IPS-18c (cell line): ENCODE measurements around the gene GAL3ST3.

Source experiments
- H3K4me3 ChIP-seq: 2 replicates; pipeline ENCODE4 v1.7.0; 2013; ENCODE audit warnings: low read depth, mild to moderate bottlenecking, low read length, moderate library complexity; ENCODE audit not compliant: insufficient read depth
- H3K9me3 ChIP-seq: one replicate; pipeline ENCODE4 v1.6.1; 2013; ENCODE audit warnings: mild to moderate bottlenecking, low read length, moderate library complexity; ENCODE audit not compliant: control insufficient read depth, insufficient read depth

The GAL3ST3 gene

DNA sequence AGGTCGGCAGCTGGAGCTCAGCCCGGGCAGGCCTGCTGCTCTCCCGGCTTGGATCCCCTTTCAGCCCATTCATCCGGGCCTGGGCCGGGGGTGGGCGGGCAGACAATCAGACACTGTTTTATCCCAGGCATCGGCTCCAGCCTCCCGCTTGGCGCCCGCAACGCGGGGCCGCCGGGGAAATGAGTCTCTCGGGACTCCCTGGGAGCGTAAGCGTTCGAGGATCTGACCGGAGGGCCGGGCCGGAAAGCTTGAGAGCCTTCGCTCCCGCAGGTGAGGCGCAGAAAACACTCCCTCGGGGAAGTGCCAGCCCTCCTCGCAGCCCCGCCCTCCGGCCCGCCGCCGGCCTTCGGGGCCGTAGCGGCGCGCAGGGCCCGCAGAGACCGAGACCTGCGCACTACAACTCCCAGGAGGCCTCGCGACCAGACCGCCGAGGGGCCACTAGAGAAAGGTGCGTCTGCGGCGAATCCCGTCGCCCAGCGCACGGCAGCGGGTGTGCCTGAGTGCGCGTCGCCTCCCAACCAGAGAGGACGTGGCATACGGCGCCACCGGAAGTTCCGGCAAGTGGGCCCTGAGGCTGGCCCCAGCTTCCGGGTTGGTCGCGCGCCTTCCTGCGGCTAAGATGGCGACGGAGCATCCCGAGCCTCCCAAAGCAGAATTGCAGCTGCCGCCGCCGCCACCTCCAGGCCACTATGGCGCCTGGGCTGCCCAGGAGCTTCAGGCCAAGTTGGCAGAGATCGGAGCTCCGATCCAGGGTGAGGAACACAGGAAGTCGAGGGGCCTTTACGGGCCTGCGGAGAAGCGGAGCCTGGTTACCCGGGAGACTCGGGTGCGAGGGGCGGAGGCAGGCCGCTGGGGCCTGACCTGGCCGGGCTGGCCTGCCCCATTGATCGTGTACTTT is 3.1 kb upstream of the GAL3ST3 start, which contains the start of gene SF3B2:
TSS of gene SF3B2 (plus strand) at position 599 of the 898 bp plus-strand sequence. CDS start at position 620, 21 bp downstream.
- H3K9me3 ChIP-seq = no peaks in the 10 kb centered on the region
- peak within 1 kb of the TSS; percentile 98 for H3K4me3 ChIP-seq

DNA sequence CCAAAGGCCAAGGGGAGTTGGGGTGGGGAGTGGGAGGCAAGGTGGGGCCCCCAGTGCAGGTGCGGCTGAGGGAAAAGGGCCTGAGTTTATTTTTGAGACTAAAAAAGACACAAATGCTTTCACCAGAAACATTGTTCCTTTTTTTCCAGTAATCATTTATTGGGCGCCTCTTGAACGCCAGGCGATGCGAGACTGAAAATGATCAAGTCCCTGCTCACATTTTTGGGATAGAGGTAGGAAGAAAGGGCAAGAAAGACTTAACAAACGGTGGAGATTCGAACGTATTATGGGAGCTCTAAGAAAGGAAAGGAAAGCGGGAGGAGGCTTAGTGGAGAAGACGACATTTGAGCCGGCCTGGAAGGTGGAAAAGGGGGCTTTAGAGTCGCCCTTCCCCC is 2.4 kb upstream of the GAL3ST3 start:
- no peaks in the 10 kb centered on the region for H3K9me3 ChIP-seq

DNA sequence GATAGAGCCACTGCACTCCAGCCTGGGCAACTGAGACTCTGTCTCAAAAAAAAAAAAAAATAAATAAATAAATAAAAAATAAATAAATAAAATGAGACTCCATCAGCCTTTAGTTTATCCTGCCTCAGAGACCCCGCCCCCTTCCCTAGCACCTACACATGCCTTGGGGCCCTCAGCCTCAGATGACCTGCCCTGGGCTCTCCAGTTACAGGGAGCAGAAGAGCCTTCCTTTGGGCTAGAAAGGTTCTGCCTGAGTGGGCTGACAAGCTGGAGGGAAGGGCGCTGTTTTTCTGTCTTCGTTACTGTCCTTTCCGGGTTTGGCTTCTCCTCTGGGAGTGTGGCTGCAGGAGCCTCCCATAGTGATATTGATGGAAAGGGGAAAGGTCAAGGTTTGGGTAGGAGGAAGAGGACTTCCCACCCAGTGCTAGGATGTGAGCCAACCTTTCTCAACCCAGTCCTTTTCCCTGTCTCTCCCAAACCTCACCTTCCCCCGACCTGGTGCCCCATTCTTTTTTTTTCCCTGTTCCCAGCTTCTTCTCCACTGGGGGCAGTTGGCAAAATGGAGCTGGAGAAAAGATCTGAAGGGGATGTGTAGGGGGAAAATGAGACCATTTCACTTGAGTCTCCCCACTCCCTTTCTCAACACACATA is 1.7 kb upstream of the GAL3ST3 start:
- Histone ChIP-seq H3K4me3 (0 out of 2 replicates have a peak overlapping the region, but pooled peaks have one; percentile 16), H3K9me3 (no peaks in the 10 kb centered on the region)

More for the DNA sequence above, 2.4 kb upstream of the GAL3ST3 start:
- H3K4me3 ChIP-seq = peak overlapping the region; percentile 67

DNA sequence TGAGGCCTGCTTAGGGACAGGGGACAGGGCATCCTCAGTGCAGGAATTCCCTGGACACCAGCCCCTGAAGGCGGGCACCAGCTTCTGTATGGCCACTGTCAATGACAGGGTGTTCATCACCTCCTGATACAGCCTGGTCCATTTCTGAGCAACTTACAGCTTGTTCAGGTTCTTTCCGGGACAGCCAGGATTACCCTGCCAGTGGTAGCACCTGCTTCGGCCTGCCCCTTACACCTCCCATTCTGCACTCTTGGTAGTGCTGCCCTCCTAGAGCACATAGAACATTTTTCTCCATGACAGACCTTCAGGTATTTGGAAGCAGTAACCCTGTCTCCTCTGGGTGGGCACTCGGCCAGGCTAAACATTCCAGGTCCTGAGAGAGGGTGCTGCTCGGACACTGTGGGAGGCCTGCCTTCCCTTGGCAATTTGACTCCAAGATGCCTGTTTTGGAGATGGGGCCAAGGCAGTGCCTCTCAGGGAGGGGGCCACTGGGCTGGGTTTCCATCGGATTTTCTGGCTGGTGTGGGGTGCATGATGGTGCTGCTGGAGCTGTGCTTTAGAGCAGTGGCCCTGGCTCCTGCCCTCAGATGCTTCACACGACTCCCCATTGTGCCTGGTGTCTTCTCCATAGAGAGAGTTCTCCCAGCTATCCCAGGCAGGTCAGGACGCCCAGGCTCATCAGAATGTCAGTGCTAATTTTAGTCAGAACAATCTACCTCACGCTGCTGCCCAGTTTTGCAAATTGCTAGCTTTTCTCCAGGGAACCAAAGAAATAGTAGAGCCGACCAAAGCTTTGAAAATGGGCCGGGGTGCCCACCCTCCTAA is 1.2 kb downstream of the GAL3ST3 start:
- Histone ChIP-seq H3K9me3 (peaks cover 3% of the 10 kb centered on the region), H3K4me3 (peak overlapping the region; percentile 75)

DNA sequence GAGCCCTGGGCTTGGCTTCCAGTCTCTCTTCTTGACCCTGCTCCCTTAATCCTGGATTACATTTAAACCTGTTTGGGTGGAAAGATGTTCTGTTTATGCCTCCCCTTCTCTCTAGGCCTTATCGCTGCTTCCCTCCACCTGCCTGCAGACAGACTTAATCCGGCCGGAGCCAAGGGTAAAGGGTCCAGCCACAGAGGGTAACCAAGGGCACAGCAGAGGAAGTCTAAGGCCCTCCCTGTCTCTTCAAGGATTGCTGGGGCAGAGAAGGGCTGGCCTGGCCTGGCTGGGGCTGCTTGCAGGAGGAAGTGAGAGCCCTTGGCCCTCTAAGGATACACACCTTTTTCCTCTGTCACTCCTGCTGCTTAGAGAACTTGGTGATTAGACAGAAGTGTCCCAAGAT is 2.1 kb downstream of the GAL3ST3 start:
- peaks cover 3% of the 10 kb centered on the region for H3K9me3 ChIP-seq
- no peak overlapping the region for H3K4me3 ChIP-seq

DNA sequence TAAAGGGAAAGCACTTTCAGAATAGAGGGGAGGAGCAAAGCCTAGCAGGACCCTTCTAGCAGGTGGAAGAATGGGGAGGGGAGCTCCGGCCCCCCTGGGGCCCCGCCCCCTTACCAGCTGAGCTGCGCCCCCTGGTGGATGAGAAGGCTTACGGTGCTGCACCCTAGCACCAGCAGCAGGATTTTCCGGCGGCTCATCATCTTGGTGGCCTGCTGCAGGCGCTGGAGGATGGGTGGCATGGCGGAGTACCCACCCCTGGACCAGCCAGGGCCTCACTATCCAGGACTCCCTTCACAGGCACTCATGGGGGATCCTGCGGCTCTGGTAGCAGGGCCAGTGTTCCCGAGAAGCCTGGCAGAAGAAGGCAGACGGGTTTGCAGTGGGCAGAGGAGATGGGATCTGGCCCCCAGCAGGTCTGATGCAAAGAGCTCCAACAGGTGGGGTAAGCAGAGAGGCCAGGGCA is 3.8 kb downstream of the GAL3ST3 start:
- no peak overlapping the region; the same call in 1 of the 2 replicates for H3K4me3 ChIP-seq
- H3K9me3 ChIP-seq = peaks cover 3% of the 10 kb centered on the region

DNA sequence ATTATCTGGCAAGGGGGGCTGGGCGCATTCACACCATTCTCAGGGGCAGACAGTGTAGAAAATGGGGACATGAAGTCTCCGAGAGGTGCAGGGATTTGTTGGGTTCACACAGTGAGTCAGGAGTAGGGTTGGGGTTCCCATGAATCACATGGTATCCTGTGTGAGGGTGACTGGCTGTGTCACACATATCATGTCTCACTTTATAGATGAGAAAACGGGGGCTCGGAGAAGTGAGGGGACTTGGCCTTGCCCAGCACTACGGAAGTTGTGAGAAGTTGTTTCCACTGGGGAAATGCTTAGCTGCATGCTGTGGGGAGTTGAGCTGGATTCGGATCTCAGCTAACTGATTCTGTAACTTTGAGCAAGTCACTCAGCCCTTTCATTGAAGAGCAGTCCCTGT is 4.2 kb downstream of the GAL3ST3 start:
- H3K9me3 ChIP-seq = peaks cover 3% of the 10 kb centered on the region
- no peak overlapping the region; the same call in 1 of the 2 replicates for H3K4me3 ChIP-seq

DNA sequence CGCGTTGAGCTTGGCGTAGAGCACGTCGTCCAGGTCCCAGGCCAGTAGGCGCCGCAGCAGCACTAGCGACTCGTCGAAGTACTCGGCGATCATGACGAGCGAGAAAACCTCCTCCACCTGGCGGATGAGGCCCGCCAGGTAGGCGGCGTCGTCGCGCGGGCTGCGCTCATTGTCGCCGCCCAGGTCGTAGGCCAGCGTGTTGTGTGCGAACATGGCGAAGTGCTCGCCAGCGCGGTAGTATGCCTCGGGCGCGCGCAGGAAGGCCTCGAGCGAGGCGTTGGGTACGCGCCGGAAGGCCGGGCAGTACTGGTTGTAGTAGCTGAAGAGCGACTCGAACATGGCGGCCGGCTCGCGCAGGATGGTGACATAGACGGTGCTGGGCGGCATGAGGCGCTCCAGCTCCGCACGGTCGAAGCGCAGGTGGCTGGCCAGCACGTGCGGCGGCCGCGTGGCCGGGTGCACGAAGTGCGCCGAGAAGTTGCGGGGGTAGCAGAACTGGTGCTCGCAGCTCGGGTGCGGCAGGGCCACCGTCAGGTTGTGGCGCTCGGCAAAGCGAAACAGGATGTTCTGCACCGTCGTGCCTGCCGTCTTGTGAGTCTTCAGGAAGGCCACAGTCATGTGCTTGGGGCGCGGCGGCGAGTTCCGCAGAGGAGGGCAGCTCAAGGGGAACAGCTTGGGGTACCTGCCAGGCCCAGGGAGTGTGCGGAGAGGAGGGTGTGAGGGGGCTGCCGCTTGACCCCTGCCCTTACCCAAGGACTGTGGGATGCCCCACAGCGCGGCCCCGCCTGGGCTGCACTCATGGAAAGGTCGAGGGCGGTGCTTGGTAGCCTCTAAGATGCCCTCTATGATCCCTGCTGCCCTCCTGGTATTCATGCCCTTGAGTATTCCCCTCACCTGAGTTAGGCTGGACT is 5.7 kb downstream of the GAL3ST3 start:
- peaks cover 3% of the 10 kb centered on the region for H3K9me3 ChIP-seq
- no peak overlapping the region for H3K4me3 ChIP-seq

DNA sequence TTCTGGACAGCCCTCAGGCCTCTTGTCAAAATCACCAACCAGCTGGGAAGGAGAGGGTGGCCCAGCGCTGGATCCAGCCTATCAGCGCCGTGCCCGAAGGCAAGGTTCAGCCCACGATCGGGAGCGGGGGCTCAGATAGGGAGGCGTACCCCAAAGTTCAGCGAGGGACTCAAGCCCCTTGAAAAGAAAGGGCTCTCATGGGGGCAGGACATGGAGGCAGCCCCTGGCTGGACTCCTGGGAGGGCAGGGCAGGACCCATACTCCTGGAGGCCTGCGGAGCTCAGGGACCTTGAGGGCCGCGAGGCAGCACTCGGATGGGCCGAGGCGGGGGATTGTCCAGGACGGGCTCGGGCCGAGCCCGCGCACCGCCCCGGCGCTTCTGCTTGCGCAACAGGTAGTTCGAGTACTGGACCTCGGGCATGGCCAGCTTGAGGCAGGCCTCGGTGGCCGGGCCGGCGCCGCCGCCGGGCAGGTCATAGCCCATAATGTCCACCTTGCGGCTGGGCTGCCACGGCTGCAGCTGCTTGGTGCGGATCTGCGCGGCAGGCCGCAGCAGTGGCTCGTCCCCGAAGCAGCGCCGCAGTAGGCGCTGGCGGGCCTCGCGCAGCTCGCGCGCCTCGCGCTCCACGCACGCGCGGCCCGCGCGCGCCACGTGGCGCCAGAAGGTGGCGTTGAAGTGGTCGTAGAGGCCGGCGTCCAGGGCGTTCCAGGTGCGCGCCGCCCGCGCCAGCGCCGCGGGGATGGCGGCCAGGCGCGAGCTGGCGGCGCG is 6.5 kb downstream of the GAL3ST3 start:
- no peak overlapping the region for H3K4me3 ChIP-seq
- peaks cover 3% of the 10 kb centered on the region for H3K9me3 ChIP-seq

DNA sequence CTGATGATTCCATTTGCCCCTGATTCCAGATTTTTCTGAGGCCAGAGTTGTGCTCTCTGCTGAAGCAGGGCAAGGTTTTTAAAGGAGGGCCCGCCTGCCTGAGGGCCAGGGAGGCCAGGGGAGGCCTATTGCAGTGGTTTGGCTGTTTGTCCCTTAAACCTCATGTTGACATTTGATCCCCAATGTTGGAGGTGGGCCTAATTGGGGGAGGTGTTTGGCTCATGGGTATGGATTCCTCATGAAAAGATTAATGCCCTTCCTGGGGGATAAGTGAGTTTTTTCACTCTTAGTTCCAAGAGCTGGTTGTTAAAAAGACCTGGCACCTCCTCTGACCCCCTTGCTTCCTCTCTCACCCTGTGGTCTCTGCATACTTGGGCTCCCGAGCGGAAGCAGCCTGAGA is 9.2 kb downstream of the GAL3ST3 start:
- H3K4me3 ChIP-seq = no peak overlapping the region
- peaks cover 3% of the 10 kb centered on the region for H3K9me3 ChIP-seq

DNA sequence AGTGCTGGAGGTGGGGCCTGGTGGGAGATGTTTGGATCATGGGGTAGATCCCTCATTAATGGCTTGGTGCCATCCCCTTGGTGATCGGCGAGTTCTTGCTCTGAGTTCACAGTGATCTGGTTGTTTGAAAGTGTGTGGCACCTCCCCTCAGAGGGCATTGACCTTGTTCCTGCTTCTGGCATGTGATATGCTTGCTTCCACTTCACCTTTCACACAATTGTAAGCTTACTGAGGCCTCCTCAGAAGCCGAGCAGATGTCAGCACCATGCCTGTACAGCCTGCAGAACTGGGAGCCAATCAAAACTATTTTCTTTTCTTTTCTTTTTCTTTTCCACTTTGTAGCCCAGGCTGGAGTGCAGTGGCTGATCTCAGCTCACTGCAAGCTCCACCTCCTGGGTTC is 11.6 kb downstream of the GAL3ST3 start:
- H3K9me3 ChIP-seq = no peaks in the 10 kb centered on the region
- no peak overlapping the region for H3K4me3 ChIP-seq

DNA sequence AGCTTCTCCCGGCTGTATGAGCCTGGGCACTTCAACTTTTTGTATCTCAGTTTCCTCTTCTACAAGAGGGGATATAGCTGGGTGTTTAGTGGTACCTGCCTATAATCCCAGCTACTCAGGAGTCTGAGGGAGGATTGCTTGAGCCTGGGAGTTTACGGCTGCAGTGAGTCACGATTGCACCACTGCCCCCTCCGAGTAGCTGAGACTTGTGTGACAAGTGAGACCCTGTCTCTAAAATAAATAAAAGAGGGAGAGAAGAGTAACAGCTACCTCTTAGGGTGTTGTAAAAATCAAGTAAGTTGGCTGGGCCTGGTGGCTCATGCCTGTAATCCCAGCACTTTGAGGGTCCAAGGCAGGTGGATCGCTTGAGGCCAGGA is 12.6 kb downstream of the GAL3ST3 start:
- Histone ChIP-seq H3K9me3 (no peaks in the 10 kb centered on the region), H3K4me3 (no peak overlapping the region)

DNA sequence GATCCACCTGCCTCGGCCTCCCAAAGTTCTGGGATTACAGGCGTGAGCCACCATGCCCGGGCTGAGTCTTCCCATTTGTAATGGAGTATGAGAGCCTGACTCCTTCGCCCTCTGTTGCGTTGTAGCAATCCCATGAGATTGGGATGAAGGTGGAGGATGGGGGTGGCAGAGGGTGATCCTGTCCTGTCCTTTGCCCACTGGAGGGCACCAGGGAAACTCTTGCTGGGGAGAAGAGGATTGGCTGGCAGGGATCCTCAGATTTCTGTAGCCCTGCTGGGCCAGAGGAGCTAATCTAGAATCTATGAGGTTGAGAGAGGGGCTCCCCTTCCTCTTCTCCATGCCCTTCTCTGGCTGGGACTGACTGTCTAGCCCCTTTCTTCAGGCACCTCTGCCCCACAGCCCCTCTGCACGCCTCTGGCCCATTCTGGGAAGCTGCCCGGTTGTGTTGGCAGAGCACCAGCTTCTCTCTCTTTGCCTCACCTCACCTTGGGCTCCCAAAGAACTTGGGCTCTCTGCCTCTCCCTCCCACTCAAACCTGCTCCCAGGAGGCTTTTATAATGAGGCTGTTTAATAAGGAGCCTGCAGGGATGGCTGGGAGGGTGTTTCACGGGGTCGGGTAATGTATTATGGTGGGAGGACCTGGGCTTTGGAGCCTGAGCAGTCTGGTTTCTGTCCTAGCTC is 13.2 kb downstream of the GAL3ST3 start:
- H3K4me3 ChIP-seq = no peak overlapping the region
- H3K9me3 ChIP-seq = no peaks in the 10 kb centered on the region

DNA sequence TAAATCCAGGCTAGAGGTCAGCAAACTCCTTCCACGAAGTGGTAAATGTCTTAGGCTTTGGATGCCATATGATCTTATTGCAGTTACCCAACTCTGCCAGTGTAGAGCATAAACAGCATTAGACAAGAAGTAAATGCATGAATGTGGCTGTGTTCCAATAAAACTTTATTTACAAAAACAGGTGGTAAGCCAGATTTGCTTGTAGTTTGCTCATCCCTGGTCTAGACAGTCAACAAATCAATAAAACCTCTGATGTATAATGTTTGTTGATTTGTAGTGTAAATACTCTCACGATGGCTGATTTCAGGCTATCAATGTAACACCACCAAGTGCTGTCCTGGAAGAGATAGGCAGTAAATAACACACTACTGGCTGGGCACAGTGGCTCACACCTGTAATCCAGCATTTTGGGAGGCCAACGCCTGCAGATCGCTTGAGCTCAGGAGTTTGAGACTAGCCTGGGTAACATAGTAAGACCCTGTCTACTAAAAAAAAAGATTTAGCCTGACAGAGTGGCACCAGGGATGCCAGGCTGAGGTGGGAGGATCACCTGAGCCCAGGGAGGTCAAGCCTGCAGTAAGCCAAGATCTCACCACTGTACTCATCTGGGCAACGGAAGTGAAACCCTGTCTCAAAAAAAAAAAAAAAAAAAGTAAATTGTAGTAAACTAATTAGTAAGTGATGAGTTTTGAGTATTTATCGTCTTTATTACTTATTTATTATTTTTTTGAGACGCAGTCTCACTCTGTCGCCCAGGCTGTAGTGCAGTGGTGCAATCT is 15.8 kb downstream of the GAL3ST3 start:
- Histone ChIP-seq H3K4me3 (no peak overlapping the region), H3K9me3 (no peaks in the 10 kb centered on the region)
